Measurements from ENCODE around the gene ZFAND2A.

Gene ZFAND2A

GRCh38 chr7:1134951-1135350 lies 25.0 kb downstream of the ZFAND2A start:
- peaks cover 2% of the 10 kb centered on the region for H3K4me1 ChIP-seq (ENCODE audit: insufficient read depth, poor library complexity, severe bottlenecking)
- TF ChIP-seq CTCF (IDR thresholded peaks at IDR 0.05; ENCODE audit: poor library complexity, severe bottlenecking) = no peak
- no peaks in the 10 kb centered on the region for H3K27me3 ChIP-seq (ENCODE audit: insufficient read depth, poor library complexity, severe bottlenecking)
- H3K4me3 ChIP-seq (ENCODE audit: severe bottlenecking) = no peak overlapping the region
- H3K36me3 ChIP-seq (ENCODE audit: low read depth) = no peaks in the 10 kb centered on the region
- peaks cover 1% of the 10 kb centered on the region for H3K9me3 ChIP-seq (ENCODE audit: severe bottlenecking)
- no peak for DNase-seq (ENCODE audit: low spot score)
- no peak overlapping the region for H3K27ac ChIP-seq (ENCODE audit: poor library complexity, severe bottlenecking)
- ATAC-seq (ENCODE audit: low read depth) = no peak

GRCh38 chr7:1131471-1132265 lies 28.3 kb downstream of the ZFAND2A start:
- Histone ChIP-seq H3K27ac (ENCODE audit: poor library complexity, severe bottlenecking) (no peak overlapping the region), H3K4me1 (ENCODE audit: insufficient read depth, poor library complexity, severe bottlenecking) (no peaks in the 10 kb centered on the region), H3K4me3 (ENCODE audit: severe bottlenecking) (no peak overlapping the region), H3K36me3 (ENCODE audit: low read depth) (peaks cover 5% of the 10 kb centered on the region; the same call in 1 of the 2 replicates), H3K9me3 (ENCODE audit: severe bottlenecking) (peaks cover 1% of the 10 kb centered on the region), H3K27me3 (ENCODE audit: insufficient read depth, poor library complexity, severe bottlenecking) (no peaks in the 10 kb centered on the region)
- DNase-seq (ENCODE audit: low spot score) (no peak), ATAC-seq (ENCODE audit: low read depth) (no peak)
- TF ChIP-seq CTCF (IDR thresholded peaks at IDR 0.05; ENCODE audit: poor library complexity, severe bottlenecking) = no peak

GRCh38 chr7:1130021-1130990 lies 29.7 kb downstream of the ZFAND2A start:
- H3K27me3 ChIP-seq (ENCODE audit: insufficient read depth, poor library complexity, severe bottlenecking) = no peaks in the 10 kb centered on the region
- ATAC-seq (ENCODE audit: low read depth) = no peak
- no peak for DNase-seq (ENCODE audit: low spot score)
- H3K4me1 ChIP-seq (ENCODE audit: insufficient read depth, poor library complexity, severe bottlenecking) = no peaks in the 10 kb centered on the region
- H3K27ac ChIP-seq (ENCODE audit: poor library complexity, severe bottlenecking) = no peak overlapping the region
- H3K4me3 ChIP-seq (ENCODE audit: severe bottlenecking) = no peak overlapping the region
- H3K36me3 ChIP-seq (ENCODE audit: low read depth) = peaks cover 14% of the 10 kb centered on the region
- H3K9me3 ChIP-seq (ENCODE audit: severe bottlenecking) = peaks cover under 1% of the 10 kb centered on the region
- no peak for TF ChIP-seq CTCF (IDR thresholded peaks at IDR 0.05; ENCODE audit: poor library complexity, severe bottlenecking)

GRCh38 chr7:1129431-1129830 lies 30.6 kb downstream of the ZFAND2A start:
- H3K27ac ChIP-seq (ENCODE audit: poor library complexity, severe bottlenecking) = no peak overlapping the region
- H3K9me3 ChIP-seq (ENCODE audit: severe bottlenecking) = no peaks in the 10 kb centered on the region
- H3K27me3 ChIP-seq (ENCODE audit: insufficient read depth, poor library complexity, severe bottlenecking) = no peaks in the 10 kb centered on the region
- no peak overlapping the region for H3K4me3 ChIP-seq (ENCODE audit: severe bottlenecking)
- TF ChIP-seq CTCF (IDR thresholded peaks at IDR 0.05; ENCODE audit: poor library complexity, severe bottlenecking) = no peak
- ATAC-seq (ENCODE audit: low read depth) (no peak), DNase-seq (ENCODE audit: low spot score) (no peak)
- no peaks in the 10 kb centered on the region for H3K4me1 ChIP-seq (ENCODE audit: insufficient read depth, poor library complexity, severe bottlenecking)
- peaks cover 14% of the 10 kb centered on the region for H3K36me3 ChIP-seq (ENCODE audit: low read depth)

All from RWPE2 (cell line).